Measurements from ENCODE around the gene SCN4B.
"Not testable (repeated sequence)": the region's sequence is repeated elsewhere in the genome, so short reads cannot be mapped to it uniquely, and the experiment has no call there.

The SCN4B gene, protein sequence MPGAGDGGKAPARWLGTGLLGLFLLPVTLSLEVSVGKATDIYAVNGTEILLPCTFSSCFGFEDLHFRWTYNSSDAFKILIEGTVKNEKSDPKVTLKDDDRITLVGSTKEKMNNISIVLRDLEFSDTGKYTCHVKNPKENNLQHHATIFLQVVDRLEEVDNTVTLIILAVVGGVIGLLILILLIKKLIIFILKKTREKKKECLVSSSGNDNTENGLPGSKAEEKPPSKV

DNA sequence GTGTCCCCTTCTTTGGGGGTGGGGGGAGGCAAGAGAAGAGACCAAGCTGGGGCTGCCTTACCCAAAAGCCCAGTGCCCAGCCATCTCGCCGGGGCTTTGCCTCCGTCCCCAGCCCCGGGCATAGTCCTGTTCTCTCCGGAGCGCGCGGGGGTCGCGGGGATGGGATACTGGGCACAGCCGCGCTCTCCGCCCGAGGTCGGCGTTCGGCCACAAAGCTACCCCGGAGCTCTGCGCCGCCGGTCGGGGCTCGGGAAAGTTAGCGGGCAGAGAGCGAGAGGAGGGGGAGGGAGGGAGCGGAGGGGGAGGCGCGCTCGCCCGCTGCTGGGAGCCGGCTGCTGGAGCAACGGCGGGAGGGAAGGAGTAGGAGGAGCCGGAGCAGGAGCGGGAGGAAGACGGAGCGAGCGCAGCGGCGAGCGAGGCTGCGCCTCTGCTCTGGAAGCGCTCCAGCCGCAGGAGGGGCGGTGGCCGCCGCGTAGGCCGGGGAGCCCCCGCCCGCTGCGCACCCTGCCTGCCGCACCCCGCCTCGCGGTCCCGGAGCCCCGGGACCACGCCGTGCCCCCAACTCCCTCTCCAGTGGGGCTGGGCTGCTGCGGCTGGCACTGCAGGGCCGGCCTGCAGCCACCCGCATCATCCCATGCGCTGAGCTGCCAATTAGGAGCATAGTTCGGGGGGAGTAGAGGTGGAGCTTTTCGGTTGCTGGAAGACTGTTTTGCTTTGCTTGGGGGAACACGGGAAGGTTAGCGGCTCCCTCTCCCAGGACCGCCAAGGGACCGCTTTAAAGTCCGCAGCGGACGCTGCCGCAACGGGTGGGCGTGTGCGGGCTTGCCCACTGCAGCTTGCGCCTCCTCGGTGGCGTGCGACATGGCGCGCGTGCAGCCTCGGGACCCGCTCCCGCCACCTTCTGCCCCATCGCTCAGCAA is at the start of gene SCN4B:
TSS of gene SCN4B (minus strand) at position 272 of the 920 bp plus-strand sequence. CDS start at position 122, 150 bp downstream.
- peak; percentile 39 for DNase-seq

DNA sequence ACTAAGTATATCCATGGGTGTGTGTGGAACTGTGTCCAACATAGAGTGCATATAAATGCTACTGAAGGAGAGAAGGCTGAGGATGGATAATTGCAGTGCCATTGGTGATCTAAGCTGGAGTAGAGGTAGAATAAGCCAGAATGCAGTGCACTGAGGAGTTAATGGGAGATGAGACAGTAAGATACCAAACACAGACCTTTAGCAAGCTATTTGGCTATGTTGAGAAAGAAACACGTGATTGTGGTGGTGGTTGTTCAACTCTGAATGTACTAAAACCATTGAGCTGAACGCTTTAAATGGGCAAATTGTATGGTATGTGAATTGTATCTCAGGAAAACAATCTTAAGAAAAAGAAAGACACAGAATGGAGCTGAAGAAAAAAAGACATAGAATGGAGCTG is 49.3 kb upstream of the SCN4B start:
- DNase-seq = no peak

- no peak for DNase-seq
These were observed 48.5 kb upstream of the SCN4B start for GRCh38 chr11:118200901-118201680.

GRCh38 chr11:118200497-118200896 is 47.9 kb upstream of the SCN4B start:
- no peak for DNase-seq

- no peak for DNase-seq
These were observed 46.5 kb upstream of the SCN4B start for GRCh38 chr11:118199135-118199534.

DNA sequence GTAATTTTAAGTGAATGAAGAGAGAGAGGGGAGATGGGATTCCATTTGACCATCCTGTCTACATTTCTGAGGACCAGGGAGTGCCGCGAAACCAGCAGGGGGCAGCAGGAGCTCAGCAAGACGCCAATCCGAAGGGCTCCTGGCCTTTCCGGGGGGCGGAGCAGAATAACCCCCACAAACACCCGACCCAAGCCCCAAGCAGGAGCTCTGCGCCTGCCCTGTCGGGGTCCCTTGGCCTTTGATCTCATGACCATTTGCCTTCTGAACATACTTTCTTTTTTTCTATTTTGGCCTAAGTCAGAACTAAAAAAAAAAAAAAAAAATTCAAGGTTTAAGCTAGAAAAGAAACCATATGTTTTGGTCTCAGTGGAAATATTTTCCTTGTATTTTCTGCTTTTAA is 45.7 kb upstream of the SCN4B start:
- peak; percentile 5 for DNase-seq

GRCh38 chr11:118194835-118195627 is 42.4 kb upstream of the SCN4B start:
- DNase-seq = peak; percentile 56

- no peak for DNase-seq
These were observed 41.4 kb upstream of the SCN4B start for GRCh38 chr11:118193910-118194566.

DNA sequence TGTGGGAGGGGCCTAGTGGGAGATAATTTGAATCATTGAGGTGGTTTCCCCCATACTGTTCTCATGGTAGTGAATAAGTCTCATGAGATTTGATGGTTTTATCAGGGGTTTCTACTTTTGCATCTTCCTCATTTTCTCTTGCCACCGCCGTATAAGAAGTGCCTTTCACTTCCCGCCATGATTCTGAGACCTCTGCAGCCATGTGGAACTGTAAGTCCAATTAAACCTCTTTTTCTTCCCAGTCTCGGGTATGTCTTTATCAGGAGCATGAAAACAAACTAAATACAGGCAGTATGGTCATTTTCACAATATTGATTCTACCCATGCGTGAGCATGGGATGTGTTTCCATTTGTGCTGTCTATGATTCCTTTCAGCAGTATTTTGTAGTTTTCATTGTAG is 40.2 kb upstream of the SCN4B start:
- not testable (repeated sequence) for DNase-seq

- not testable (repeated sequence) for DNase-seq
These were observed 38.4 kb upstream of the SCN4B start for GRCh38 chr11:118190942-118191506.

GRCh38 chr11:118186346-118187107 is 33.9 kb upstream of the SCN4B start:
- DNase-seq = no peak

- no peak for DNase-seq
These were observed 32.4 kb upstream of the SCN4B start for GRCh38 chr11:118184784-118185579.

DNA sequence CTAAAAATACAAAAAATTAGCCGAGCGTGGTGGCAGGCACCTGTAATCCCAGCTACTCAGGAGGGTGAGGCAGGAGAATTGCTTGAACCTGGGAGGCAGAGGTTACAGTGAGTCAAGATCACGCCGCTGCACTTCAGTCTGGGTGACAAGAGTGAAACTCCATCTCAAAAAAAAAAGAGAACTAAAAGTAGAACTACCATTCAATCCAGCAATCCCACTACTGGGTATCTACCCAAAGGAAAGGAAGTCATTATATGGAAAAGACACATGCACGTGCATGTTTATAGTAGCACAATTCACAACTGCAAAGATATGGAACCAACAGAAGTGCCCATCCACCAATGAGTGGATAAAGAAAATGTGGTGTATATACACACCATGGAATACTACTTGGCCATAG is 31.1 kb upstream of the SCN4B start:
- DNase-seq = not testable (repeated sequence)

- DNase-seq = no peak
These were observed 27.7 kb upstream of the SCN4B start for GRCh38 chr11:118180300-118180703.

DNA sequence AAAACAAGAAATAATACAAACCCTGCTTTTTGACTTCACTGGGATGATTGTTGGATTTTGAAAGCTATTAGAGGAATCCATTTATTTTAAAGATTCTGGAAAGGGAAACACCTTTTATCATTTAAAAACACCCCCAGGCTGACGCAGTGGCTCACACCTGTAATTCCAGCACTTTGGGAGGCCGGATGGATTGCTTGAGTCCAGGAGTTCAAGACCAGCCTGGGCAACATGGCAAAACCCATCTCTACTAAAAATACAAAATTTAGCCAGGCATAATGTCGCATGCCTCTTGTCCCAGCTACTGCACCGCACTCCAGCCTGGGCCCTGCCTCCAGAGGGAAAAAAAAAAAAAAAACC is 24.1 kb upstream of the SCN4B start:
- no peak for DNase-seq

GRCh38 chr11:118175993-118176777 is 23.6 kb upstream of the SCN4B start, which contains the start of gene SCN2B:
Gene SCN2B (minus strand): TSS chr11:118176639. CDS start chr11:118176431, 208 bp downstream.
- no peak for DNase-seq

- no peak for DNase-seq
These were observed 22.7 kb upstream of the SCN4B start for GRCh38 chr11:118175031-118175992.
